ENCODE measurements around the gene TEPSIN. TPM values are rescaled to one million over a fixed set of nuclear protein-coding genes. Genes with fewer than 3 reads are reported as not detected.

The TEPSIN gene
- total RNA-seq, 4 donors from 2014 or later, result 16.7 to 42.9 (median 23.3) TPM

GRCh38 chr17:81258292-81258691 is 19.4 kb upstream of the TEPSIN start:
- WGBS, 2 donors, result 84 to 93% methylated on average over 4 to 14 of the region's 20 CpGs
- TF ChIP-seq POLR2A (IDR thresholded peaks at IDR 0.05), result no peak
- TF ChIP-seq CTCF (IDR thresholded peaks at IDR 0.05), result no peak
- H3K4me1 ChIP-seq, result peaks cover 13 to 31% (median 22%) of the 10 kb centered on the region in 3 donors
- no peaks in the 10 kb centered on the region for H3K27me3 ChIP-seq
- intact Hi-C loops (cut with DNase I), result no loop called here
- no peak overlapping the region for H3K4me3 ChIP-seq
- no peak for DNase-seq
- no peak overlapping the region for H3K27ac ChIP-seq
- peaks cover 28 to 69% (median 28%) of the 10 kb centered on the region in 3 donors for H3K36me3 ChIP-seq
- H3K9me3 ChIP-seq, result no peaks in the 10 kb centered on the region

GRCh38 chr17:81257533-81257932 is 18.7 kb upstream of the TEPSIN start:
- Histone ChIP-seq H3K9me3 (no peaks in the 10 kb centered on the region), H3K36me3 (peaks cover 23 to 68% (median 27%) of the 10 kb centered on the region in 3 donors), H3K27me3 (no peaks in the 10 kb centered on the region), H3K4me3 (no peak overlapping the region), H3K4me1 (peaks cover 13 to 38% (median 22%) of the 10 kb centered on the region in 3 donors), H3K27ac (no peak overlapping the region)
- WGBS, 2 donors, result 98 to 100% methylated on average over 3 to 7 of the region's 19 CpGs
- intact Hi-C loops (cut with DNase I), result no loop called here
- no peak for DNase-seq
- no peak for TF ChIP-seq POLR2A (IDR thresholded peaks at IDR 0.05)
- TF ChIP-seq CTCF (IDR thresholded peaks at IDR 0.05), result no peak

DNA sequence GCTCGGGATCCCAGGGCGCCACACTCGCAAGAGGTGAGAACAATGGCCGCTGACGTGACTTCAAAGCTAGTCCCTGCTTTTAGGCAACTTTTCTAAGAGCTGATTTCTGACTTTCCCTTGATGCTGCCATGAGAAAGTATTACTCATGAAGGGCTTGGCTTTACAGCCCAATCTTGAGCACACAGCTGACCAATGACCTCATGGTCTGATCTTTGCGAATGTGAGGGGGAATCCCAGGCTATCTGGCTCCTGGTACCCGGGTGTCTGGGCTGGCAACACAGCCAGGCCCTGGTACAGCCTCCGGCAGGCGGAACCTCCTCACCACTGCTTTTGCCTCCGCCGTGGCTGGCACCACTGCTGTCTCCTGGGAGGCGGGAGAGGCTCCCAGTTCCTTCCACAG is 17.8 kb upstream of the TEPSIN start:
- Histone ChIP-seq H3K4me1 (peaks cover 13 to 38% (median 22%) of the 10 kb centered on the region in 3 donors), H3K27me3 (no peaks in the 10 kb centered on the region), H3K27ac (peak overlapping the region in 2 of 4 donors; percentile 74 to 83), H3K36me3 (peaks cover 29 to 68% (median 31%) of the 10 kb centered on the region in 3 donors), H3K4me3 (no peak overlapping the region), H3K9me3 (no peaks in the 10 kb centered on the region)
- no peak for DNase-seq
- intact Hi-C loops (cut with DNase I), result no loop called here
- TF ChIP-seq CTCF (IDR thresholded peaks at IDR 0.05) (no peak), POLR2A (IDR thresholded peaks at IDR 0.05) (no peak)
- 86 to 90% methylated on average over 8 to 11 of the region's 12 CpGs for WGBS, 2 donors

- Histone ChIP-seq H3K36me3 (peaks cover 24 to 68% (median 25%) of the 10 kb centered on the region in 3 donors), H3K4me3 (peak overlapping the region in 2 of 4 donors; percentile 1 to 38), H3K9me3 (no peaks in the 10 kb centered on the region), H3K27ac (peak overlapping the region; percentile 36 to 83 (median 62)), H3K27me3 (no peaks in the 10 kb centered on the region), H3K4me1 (peaks cover 13 to 38% (median 22%) of the 10 kb centered on the region in 3 donors)
- intact Hi-C loops (cut with DNase I), result loop anchor here (5.0 kb wide), 1 partner anchor 227 kb away; no protein-coding TSS in a partner anchor
- TF ChIP-seq POLR2A (IDR thresholded peaks at IDR 0.05), result peak in 1 of 4 donors; percentile 8
- TF ChIP-seq CTCF (IDR thresholded peaks at IDR 0.05), result peak in 5 of 6 experiments; percentile 39 to 54 (median 44)
- no peak for DNase-seq
- WGBS, 2 donors, result 22 to 27% methylated on average over 9 to 11 of the region's 35 CpGs
Observed at GRCh38 chr17:81254955-81255717, 16.3 kb upstream of the TEPSIN start.

Data from esophagus squamous epithelium (tissue), 5 donors.